Fibroblast of peridontal ligament (primary cell): ENCODE measurements around the gene PALD1.

Source experiments
- DNase-seq: peaks from one replicate; pipeline ENCODE4 v3.0.0-alpha.2; 2010; ENCODE audit errors: extremely low read depth

The PALD1 gene

GRCh38 chr10:70535001-70535400, 56.4 kb downstream of the PALD1 start:
- DNase-seq: no peak

GRCh38 chr10:70535451-70535850, 56.9 kb downstream of the PALD1 start:
- DNase-seq: no peak

DNA sequence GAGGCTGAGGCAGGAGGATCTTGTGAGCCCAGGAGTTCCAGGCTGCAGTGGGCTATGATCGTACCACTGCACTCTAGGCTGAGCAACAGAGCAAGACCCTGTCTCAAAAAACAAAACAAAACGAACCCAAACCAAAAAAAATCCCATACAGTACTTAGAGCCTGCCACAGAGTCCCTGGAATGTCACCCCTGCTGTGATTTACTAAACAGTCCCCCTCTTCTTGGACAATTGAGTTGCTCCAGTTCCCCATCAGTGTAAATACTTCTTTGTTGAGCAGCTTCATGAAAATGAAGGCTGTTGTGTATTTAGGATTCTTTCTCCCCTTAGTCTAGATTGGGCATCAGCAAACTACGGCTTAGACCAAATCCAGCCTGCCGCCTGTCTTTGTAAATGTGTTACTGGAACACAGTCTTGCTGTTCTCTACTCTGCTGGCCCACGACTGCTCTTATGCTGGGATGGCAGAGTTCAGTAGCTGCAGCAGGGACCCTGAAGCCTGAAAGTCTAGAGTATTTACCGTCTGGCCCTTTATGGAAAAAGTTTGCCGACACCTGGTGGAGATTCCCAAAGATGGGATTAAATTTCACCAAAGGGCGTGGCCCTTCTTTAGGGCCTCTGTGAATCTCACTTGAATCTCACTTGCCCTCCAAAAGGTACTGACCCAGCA, 57.8 kb downstream of the PALD1 start:
- DNase-seq: no peak

DNA sequence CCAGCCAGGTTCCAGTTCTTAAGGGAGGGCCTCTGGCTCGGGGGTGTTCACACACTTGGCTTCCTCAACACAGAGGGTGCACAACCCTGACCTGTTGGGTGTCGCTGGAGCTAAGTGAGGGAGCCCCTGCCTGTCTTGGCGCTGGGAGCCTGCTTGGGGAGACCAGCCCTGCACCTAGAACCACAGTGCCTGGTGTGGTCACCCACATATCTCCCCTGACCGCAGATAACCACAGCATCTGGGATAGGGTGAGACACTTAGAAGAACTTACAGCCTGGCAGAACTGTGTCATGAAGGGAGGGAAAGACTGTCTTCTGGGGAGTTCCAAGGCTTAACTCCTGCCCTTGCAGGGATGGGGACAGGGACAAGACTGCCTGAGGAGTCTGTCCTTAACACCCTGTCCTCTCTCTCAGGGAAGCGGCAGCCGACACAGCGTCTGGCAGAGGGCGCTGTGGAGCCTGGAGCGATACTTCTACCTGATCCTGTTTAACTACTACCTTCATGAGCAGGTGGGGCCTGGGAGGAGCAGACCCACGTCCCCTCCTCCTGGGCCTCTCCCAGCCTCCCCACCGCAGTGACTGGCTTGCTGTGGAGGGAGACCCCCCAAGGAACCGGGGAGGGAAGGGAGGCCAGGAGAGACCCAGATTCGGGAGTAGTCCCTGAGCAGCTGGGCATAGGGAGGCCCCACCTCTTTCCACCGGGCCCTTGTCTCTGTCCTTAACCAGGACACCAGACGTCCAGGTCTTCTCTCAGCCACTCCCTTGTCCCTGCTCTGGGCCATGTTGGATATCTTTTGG, 59.0 kb downstream of the PALD1 start:
- no peak for DNase-seq

DNA sequence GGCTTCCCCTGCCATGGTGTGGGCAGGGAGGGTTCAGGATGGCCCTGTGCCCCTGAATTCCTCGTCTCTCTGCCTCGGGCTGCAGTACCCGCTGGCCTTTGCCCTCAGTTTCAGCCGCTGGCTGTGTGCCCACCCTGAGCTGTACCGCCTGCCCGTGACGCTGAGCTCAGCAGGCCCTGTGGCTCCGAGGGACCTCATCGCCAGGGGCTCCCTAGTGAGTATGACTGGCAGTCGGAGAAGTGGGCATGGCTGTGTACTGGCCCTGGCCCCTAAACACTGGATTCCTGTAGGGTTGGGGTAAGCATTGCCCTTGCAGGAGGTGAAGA, 59.6 kb downstream of the PALD1 start:
- DNase-seq: no peak

DNA sequence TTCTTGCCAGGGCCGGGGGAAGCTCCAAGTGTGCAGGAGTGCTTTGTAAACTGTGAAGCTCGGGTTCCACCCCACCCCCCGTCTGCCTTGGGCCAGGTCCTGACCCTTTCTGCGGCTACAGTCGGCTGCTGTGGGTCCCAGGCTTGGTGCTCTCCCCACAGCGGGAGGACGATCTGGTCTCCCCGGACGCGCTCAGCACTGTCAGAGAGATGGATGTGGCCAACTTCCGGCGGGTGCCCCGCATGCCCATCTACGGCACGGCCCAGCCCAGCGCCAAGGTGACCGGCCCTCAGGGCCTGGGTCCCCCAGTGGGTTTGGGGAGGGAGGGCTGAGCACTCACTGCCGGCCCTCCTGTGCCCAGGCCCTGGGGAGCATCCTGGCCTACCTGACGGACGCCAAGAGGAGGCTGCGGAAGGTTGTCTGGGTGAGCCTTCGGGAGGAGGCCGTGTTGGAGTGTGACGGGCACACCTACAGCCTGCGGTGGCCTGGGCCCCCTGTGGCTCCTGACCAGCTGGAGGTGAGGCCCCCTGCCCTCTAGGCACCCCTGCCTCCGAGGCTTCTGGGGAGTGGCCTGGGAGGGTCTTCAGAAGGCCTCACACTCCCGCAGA, 60.3 kb downstream of the PALD1 start:
- no peak for DNase-seq

DNA sequence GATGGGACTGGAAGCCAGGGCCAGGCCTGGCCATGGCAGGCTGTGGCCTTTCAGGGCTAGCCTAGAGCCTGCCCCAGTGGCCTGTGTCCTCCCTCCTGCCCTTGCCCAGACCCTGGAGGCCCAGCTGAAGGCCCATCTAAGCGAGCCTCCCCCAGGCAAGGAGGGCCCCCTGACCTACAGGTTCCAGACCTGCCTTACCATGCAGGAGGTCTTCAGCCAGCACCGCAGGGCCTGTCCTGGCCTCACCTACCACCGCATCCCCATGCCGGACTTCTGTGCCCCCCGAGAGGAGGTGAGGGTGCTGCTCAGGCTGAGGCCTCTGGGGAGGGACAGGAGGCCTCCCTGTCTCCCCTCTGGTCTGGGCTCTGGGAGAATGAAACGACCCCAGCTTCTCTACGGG, 60.9 kb downstream of the PALD1 start:
- no peak for DNase-seq

GRCh38 chr10:70540089-70540788, 61.7 kb downstream of the PALD1 start:
- DNase-seq: no peak

DNA sequence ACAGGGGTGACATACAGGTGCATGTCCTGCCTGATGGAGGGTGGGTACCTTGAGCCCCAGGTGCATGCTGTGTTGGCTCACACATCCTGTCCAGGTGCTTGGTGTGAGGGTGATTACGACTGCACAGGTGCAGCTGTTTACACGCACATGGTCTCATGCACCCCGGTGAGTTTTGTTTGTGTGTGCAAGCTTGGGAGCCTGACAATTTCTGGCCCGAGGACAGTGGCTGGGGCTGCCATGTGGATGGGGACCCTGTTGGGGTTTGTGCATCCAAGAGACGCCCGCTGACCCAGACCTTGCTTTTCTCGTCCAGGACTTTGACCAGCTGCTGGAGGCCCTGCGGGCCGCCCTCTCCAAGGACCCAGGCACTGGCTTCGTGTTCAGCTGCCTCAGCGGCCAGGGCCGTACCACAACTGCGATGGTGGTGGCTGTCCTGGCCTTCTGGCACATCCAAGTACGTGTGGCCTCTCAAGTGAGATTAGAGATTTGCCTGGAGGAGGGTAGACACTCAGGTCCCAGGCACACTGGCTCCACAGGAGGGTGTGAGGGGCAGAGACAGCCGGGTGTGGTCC, 62.3 kb downstream of the PALD1 start:
- DNase-seq: no peak

DNA sequence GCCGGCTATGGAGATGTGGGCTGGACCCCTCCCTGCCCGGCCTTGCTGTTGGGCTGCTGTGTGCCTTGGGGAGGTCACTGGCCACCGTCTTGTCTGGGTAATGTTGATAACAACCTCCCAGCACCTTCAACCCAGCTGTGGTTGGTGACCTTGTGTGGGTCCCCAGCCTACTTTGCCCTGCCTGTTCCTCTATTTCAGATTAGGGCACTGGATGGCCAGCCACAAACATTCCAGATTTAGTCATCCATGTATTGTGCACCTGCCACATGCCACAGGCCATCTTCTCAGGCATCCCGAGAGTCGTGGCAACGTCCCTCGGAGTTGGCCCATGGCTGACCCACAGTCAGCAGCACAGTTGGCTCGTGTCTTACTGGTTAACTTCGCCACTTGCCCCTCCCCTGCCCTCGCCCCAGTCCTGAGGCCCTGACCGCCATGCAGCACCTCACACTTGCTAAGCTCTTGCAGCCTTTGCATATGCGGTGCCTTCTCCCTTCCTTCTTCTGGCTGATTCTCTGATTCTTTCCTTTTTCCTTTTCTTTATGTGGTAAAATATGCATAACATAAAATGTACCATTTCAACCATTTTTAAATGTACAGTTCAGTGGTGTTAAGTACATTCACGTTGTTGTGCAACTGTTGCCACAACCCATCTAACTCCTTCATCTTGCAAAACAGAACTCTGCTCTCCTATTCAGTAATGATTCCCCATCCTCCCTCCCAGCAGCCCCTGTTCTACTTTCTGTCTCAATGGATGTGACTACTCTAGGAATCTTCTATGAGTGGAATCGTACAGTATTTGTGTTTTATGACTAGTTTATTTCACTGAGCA, 63.4 kb downstream of the PALD1 start:
- no peak for DNase-seq

DNA sequence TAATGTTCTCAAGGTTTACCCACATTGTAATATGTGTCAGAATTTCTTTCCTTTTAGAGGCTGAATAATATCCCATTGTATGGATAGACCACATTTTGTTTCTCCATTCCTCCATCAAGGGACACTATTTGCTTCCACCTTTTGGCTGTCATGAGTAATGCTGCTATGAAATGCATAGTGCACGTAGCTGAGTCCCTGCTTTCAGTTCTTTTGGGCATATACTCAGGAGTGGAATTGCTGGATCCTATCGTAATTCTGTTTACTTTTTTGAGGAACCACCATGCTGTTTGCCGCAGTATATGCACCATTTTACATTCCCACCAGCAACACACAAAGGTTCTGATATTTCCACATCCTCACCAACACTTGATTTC, 64.0 kb downstream of the PALD1 start:
- DNase-seq: peak; percentile 18

DNA sequence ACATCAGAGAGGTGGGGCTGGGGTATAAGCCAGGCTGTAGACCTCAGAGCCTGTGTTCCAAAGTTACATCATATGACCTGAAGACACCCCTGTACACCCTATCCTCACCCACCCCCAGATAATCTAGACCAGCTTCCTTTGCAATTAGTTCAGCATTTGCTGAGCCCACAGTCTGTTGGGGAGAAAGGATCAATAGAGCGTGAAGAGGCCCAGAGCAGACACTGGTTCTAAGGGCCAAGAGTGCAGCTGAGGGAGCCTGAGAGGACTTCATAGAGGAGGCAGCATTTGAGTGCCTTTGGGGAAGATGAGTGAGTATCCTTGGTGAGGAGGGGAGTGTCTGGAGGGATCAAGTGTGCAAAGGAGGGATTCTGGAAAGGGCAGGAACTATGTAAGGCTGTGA, 65.3 kb downstream of the PALD1 start:
- no peak for DNase-seq

- DNase-seq: no peak
Measured at GRCh38 chr10:70544431-70545340, 66.1 kb downstream of the PALD1 start.

GRCh38 chr10:70546584-70546983, 68.0 kb downstream of the PALD1 start:
- no peak for DNase-seq

- DNase-seq: no peak
Measured at GRCh38 chr10:70549351-70549961, 70.9 kb downstream of the PALD1 start.

- DNase-seq: peak; percentile 73
Measured at GRCh38 chr10:70549962-70550458, 71.4 kb downstream of the PALD1 start.

DNA sequence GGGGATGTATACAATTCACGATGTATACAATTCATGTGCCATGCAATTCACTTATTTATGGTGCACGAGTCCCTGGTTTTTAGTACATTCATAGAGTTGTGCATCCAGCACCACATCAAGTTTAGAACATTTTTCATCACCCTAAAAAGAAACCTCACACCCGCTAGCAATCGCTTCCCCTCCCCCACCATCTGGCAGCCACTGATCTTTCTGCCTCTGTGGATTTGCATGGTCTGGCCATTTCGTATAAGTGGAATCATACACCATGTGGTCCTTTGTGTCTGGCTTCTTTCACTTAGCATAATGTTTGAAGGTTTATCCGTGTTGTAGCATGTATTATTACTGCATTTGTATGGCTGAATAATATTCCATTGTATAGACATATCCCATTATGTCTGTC, 71.9 kb downstream of the PALD1 start:
- DNase-seq: no peak

DNA sequence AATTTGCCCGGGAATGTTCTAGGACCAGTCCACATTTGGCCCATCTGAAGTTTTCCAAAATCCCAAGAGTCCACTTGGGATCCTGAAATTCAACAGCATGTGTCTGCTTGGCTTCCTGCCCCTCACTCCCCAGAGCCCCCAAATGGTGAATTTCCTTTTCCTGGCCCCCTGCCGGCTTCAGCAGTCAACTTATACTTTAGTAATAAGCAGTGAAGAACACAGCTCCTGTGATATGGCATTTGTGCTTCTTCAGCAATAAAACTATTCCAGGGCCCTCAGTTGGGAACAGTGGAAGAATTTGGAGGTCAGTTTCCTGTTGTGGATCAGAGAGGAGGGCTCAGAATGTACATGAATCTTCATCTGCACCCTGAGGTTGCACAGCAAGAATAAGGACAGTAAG, 72.9 kb downstream of the PALD1 start:
- no peak for DNase-seq

- peak; percentile 91 for DNase-seq
Measured at GRCh38 chr10:70551971-70552422, 73.4 kb downstream of the PALD1 start.

DNA sequence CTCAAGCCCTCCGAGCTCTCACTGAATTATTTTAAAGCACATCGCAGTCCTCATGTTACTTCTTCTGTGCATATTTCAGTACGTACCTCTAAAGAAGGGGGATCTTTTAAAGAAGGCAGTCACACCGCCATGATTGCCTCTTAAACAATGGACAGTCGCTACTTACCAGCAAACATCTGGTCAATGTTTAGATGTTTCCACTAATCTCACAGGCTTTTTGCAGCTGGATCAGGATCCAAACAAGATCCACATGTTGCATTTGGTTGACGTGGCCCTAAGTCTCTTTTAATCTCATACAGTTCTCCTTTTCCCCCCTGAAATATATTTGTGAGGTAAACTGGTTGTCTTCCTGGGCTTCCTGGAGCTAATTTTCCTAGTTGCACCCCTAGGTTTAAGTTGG, 74.0 kb downstream of the PALD1 start:
- DNase-seq: peak; percentile 45
